ENCODE results near the gene ARNT2.

DNA sequence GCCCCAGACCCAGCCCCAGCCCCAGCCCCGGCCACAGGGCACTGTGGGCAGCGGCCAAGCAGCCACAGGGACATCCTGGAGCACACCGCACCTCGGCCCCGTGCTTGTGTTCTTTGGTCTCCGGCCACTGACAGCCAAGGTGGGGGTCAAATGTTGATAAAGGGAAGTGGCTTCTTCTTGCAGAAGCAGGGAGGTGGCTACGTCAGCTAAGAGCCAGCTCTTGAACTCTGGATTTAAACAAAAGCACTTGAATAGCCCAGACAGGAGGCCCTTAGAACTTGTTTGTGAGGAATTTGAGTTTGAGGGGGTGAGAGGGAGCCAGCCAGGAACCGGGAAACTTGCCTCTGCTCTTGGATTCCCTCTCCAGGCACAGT lies 155.1 kb downstream of the ARNT2 start:
- TF ChIP-seq, protein P1, sequence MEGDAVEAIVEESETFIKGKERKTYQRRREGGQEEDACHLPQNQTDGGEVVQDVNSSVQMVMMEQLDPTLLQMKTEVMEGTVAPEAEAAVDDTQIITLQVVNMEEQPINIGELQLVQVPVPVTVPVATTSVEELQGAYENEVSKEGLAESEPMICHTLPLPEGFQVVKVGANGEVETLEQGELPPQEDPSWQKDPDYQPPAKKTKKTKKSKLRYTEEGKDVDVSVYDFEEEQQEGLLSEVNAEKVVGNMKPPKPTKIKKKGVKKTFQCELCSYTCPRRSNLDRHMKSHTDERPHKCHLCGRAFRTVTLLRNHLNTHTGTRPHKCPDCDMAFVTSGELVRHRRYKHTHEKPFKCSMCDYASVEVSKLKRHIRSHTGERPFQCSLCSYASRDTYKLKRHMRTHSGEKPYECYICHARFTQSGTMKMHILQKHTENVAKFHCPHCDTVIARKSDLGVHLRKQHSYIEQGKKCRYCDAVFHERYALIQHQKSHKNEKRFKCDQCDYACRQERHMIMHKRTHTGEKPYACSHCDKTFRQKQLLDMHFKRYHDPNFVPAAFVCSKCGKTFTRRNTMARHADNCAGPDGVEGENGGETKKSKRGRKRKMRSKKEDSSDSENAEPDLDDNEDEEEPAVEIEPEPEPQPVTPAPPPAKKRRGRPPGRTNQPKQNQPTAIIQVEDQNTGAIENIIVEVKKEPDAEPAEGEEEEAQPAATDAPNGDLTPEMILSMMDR (IDR thresholded peaks at IDR 0.05; ENCODE audit: low read depth, low read length): no peak
- TF ChIP-seq POLR2A (IDR thresholded peaks at IDR 0.05; ENCODE audit: extremely low read depth, insufficient read length): no peak

All from NB4 (cell line).